GM19438 (cell line): ENCODE data around the gene BLOC1S5.
"Not testable (repeated sequence)": the region's sequence is repeated elsewhere in the genome, so short reads cannot be mapped to it uniquely, and the experiment has no call there.

Source experiments
- ATAC-seq: cut with Tn5 transposase; IDR thresholded peaks from one replicate; pipeline ENCODE4 v1.9.1; 2021; ENCODE audit warnings: low read depth; ENCODE audit not compliant: unreplicated experiment

BLOC1S5 gene

GRCh38 chr6:7999201-7999600, 65.0 kb downstream of the BLOC1S5 start:
- no peak for ATAC-seq

GRCh38 chr6:7998103-7998725, 66.0 kb downstream of the BLOC1S5 start:
- ATAC-seq, result no peak

- no peak for ATAC-seq
Measured at GRCh38 chr6:7997286-7997685, 66.9 kb downstream of the BLOC1S5 start.

- no peak for ATAC-seq
Measured at GRCh38 chr6:7996538-7997111, 67.6 kb downstream of the BLOC1S5 start.

- ATAC-seq, result no peak
Measured at GRCh38 chr6:7993952-7994351, 70.2 kb downstream of the BLOC1S5 start.

DNA sequence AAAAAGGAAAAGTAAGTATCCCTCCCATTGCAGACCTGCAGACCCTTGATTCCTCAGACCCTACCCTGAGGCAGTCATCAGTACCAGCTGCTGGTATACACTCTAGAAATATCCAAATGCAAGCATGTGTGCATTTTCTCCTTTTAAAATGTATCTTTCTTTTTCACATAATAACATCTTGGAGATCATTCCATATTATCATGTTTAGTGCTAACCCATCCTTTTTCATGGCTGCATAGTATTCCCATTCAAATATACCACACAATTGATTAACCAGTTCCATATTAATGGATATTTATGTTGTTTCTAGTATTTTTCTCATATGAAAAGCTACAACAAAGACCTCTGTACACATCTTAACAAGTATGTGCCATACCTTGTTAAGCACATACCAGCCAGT, 70.8 kb downstream of the BLOC1S5 start:
- ATAC-seq, result no peak

DNA sequence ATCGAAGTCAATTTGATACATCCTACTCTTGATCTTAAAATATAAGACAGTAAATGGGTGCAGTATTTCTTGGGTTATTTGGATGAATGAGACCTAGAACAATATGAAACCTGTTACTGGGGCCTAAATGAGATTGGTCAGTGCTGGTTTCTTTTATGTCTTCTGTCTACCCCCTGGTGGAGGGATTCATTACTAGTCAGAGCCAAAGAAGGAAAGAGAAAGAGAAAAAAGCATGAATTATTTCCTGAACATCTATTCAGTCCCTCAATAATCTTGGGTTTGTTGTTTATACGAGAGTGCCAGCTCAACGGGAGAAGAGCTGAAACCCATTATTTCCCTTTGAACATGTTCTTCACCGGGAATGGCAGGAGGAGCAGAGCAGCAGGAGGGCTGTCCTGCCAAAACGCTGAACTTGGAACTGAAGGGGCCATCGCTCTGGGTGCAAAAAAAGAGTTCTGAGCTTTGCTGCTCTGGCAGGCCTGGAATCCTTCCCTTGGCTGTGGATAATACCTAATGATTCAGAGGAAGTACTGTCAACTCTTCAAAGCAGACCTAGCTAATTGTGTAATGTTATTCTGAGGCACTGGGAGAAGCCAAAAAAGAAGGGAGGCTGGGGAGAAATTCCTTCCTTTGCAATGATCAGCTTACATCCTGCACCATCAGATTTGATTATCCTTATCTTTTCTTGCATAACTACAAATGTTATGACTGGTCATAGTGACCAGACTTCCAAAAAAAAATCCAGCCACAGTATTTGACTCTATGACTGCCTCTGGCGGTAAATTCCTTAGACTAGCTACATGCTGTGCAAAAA, 72.0 kb downstream of the BLOC1S5 start:
- peak; percentile 95 for ATAC-seq

GRCh38 chr6:7991536-7991935, 72.7 kb downstream of the BLOC1S5 start:
- no peak for ATAC-seq

DNA sequence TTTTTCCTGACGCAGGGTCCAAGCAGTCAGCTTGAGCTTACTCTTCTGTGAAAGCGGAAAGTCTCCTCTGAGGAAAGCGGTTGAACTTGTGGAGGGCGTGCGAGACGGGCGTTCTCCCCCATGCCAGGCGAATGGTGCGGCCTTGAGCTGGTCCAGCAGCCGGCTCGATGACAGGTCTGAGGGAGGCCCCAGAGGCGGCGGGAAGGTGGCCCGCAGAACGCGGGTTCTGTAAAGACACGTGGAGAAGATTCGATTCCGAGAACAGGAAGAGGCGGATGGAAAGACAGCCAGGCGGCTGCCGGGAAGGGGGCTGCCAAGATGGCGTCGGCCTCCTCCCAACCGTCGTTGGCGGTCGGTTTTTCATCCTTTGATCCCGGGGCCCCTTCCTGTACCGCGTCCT, 78.0 kb downstream of the BLOC1S5 start:
- ATAC-seq, result no peak

GRCh38 chr6:7983967-7984366, 80.2 kb downstream of the BLOC1S5 start:
- not testable (repeated sequence) for ATAC-seq

- no peak for ATAC-seq
Measured at GRCh38 chr6:7979831-7980230, 84.4 kb downstream of the BLOC1S5 start.

DNA sequence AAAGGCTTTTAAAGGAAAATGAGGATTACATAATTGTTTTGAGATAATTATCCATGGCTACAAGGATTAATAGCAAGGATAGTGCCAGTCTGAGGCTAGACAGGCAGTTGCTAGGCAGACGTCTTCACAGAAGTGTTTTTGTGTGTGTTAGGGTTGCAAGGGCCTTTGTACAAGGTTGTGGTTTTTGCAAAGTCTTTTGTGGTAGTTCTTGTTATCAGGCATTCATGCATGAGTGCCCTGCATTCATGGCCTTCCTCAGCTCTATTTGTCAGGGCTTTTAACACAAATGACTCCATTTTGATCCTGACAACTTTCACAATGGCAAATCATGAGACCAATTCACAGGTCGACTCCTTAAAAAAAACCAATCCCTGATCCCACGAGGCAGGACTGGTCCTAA, 85.5 kb downstream of the BLOC1S5 start:
- ATAC-seq, result no peak

GRCh38 chr6:7976485-7977056, 87.6 kb downstream of the BLOC1S5 start:
- no peak for ATAC-seq

DNA sequence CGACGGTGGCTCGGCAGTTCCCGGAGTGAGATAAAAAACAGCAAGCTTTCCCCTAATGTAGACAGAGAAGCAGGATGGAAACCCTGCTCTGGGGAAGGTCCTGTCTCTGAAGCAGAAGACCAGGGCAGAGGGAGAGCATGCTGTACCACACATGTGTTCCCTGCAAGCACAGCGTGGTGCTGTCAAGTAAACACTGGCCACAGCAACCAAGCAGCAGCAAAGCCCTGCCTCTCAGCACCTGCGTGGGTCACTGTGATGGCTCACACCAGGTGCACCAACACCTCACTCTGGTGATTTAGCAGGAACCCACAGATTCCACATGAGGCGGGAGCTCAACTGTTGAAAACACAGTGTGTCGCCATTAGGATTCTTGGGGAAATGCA, 88.4 kb downstream of the BLOC1S5 start:
- ATAC-seq, result no peak

DNA sequence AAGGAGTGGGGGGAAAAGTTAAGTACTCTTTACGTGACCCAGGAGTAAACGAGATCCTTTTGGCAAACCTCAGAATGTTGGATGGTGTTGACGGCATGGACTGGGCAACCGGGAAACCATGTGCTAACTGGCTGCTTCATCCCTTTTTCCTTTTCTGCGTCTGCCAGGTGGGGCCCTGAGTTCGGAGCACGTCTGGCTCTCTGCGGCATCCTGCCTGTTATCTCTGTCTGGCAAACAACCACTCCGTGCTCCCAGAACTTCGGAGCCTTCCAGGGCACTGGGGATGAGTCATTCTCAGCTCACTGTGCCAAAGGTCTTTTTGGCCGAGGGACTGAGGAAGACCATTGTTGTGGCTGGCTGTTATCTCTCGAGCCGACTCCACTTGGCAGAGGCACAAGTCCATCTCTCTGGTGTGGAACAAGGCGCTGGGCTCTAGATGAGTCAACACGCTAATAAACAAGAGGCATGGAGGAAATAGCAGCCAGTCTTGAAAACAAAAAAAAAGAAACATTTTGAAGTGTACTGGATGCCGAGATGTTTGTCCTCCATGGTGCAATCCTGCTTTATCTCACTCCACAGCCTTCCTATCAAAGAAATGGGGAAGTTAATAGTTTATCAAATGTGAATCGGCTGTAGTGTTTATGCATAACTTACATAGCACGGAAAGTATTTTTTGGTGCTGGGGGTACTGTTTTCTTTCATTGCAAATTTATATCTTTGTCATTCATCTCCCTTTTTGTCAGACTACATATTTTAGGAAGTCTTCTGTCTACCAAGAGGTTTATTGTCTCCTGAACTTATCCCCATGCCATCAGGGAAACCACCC, 89.0 kb downstream of the BLOC1S5 start:
- ATAC-seq, result no peak

DNA sequence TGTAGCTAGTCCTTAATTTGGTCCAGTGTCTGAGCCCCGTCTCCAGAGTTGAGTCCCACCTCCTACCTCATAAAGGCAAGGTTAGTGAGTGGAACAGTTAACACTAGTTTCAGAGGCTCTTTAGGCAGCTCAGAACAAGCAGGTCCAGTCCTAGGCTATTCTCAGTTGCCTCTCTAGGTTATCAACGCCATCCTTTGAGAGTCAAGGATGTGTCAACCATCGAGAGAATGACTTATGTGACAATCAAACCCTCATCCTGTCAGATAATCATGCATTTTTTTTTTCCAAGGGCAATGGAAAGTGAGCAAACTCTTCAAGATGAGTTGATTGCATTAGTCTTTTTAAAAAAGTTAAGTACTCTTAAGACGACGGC, 89.6 kb downstream of the BLOC1S5 start:
- no peak for ATAC-seq

DNA sequence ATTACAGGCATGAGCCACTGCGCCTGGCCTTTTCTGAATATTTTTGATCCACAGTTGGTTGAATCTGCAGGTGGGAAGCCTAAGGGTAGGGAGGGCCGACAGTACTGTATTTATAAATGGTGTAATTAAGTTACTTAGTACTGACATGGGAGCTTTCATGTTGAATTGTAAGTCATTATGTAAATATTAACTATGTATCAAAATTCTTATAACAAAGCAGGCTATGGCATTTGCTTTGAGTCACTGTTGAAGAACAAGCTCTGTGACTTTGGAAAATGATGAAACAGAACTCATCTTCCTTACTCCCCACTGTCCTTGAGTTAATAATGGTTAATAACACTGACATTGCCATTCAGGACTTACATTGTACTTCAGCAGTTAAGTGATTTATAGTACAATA, 90.6 kb downstream of the BLOC1S5 start:
- ATAC-seq, result no peak

GRCh38 chr6:7971499-7971898, 92.7 kb downstream of the BLOC1S5 start:
- ATAC-seq, result no peak

DNA sequence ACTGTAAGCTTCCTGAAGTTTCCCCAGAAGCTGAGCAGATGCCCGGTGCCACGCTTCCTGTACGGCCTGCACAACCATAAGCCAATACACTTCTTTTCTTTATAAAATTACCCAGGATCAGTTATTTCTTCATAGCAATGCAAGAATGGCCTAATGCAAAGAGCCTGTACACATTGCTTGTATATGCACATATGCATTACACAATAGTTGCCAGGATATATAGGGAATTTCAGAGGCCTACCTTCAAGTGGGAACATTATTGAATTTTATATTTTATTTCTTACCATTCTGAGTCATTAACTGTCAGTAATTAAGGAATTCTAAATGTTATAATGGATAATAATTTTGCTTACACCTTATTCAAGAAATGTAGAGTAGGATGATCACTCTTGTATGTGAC, 93.6 kb downstream of the BLOC1S5 start:
- no peak for ATAC-seq
